HL-60 (cell line): ENCODE results near the gene DIS3L2.

ENCODE experiments used
- DNase-seq, 2 experiments: peaks; one replicate each; pipeline ENCODE4 v3.0.0-alpha.2; 2010 to 2020; ENCODE audit warnings: low read depth in 1 of 2, low spot score in 1 of 2
- H3K27ac ChIP-seq: fragments of 250-450 bp; sonication (Bioruptor Pico); replicated peaks from 2 replicates; pipeline ENCODE4 v1.5.1; 2020; ENCODE audit warnings: mild to moderate bottlenecking, moderate library complexity
- H3K27me3 ChIP-seq: fragments of 250-450 bp; sonication (Bioruptor Pico); 2 replicates; pipeline ENCODE4 v1.5.1; 2021; ENCODE audit warnings: mild to moderate bottlenecking, moderate library complexity; ENCODE audit not compliant: insufficient read depth, poor library complexity, severe bottlenecking
- H3K4me3 ChIP-seq: replicated peaks from 2 replicates; pipeline ENCODE4 v1.5.1; 2011; ENCODE audit warnings: mild to moderate bottlenecking, control low read depth, low read length; ENCODE audit not compliant: insufficient read depth
- GABPA ChIP-seq: IDR thresholded peaks from 2 replicates; pipeline ENCODE4 v1.6.1; 2012; ENCODE audit warnings: low read depth
- POLR2AphosphoS5 ChIP-seq: IDR thresholded peaks from 2 replicates; pipeline ENCODE4 v1.6.1; 2012; ENCODE audit warnings: low read depth
- SPI1 ChIP-seq: IDR thresholded peaks from 2 replicates; pipeline ENCODE4 v1.6.1; 2012; ENCODE audit warnings: low read depth, mild to moderate bottlenecking, borderline replicate concordance
- TF ChIP-seq, protein P1 (sequence below): IDR thresholded peaks from 2 replicates; pipeline ENCODE4 v1.6.1; 2012; ENCODE audit warnings: low read depth; ENCODE audit not compliant: insufficient replicate concordance
- TF ChIP-seq, protein P2 (sequence below): IDR thresholded peaks from one replicate; pipeline ENCODE4 v1.5.1; 2011; ENCODE audit warnings: low read length, control low read depth, inconsistent platforms; ENCODE audit not compliant: insufficient read depth

Gene DIS3L2

DNA sequence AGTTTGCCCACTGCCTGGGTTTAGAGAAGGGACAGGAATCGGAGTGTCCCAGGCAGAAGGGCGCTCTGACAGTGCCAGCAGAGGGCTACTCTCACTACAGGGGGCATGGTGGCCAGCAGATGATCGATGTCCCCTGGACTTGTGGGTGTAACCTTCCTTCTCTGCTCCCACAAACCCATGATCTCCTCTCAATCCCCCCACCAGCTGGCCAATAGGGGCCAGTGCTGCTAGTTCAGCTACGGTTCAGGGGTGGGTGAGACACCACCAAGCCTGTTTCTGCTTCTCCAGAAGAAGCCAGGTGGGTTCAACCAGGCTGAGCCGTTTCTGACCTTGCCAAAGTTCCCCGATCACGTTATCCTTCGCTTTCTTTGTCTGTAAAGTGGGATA is 36.6 kb upstream of the DIS3L2 start:
- no peak for DNase-seq
- Histone ChIP-seq H3K27ac (no peak overlapping the region), H3K4me3 (no peak overlapping the region), H3K27me3 (peaks cover 58% of the 10 kb centered on the region)
- TF ChIP-seq POLR2AphosphoS5 (no peak), SPI1 (no peak), GABPA (no peak)
- TF ChIP-seq, protein P1, sequence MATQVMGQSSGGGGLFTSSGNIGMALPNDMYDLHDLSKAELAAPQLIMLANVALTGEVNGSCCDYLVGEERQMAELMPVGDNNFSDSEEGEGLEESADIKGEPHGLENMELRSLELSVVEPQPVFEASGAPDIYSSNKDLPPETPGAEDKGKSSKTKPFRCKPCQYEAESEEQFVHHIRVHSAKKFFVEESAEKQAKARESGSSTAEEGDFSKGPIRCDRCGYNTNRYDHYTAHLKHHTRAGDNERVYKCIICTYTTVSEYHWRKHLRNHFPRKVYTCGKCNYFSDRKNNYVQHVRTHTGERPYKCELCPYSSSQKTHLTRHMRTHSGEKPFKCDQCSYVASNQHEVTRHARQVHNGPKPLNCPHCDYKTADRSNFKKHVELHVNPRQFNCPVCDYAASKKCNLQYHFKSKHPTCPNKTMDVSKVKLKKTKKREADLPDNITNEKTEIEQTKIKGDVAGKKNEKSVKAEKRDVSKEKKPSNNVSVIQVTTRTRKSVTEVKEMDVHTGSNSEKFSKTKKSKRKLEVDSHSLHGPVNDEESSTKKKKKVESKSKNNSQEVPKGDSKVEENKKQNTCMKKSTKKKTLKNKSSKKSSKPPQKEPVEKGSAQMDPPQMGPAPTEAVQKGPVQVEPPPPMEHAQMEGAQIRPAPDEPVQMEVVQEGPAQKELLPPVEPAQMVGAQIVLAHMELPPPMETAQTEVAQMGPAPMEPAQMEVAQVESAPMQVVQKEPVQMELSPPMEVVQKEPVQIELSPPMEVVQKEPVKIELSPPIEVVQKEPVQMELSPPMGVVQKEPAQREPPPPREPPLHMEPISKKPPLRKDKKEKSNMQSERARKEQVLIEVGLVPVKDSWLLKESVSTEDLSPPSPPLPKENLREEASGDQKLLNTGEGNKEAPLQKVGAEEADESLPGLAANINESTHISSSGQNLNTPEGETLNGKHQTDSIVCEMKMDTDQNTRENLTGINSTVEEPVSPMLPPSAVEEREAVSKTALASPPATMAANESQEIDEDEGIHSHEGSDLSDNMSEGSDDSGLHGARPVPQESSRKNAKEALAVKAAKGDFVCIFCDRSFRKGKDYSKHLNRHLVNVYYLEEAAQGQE = no peak
- TF ChIP-seq, protein P2, sequence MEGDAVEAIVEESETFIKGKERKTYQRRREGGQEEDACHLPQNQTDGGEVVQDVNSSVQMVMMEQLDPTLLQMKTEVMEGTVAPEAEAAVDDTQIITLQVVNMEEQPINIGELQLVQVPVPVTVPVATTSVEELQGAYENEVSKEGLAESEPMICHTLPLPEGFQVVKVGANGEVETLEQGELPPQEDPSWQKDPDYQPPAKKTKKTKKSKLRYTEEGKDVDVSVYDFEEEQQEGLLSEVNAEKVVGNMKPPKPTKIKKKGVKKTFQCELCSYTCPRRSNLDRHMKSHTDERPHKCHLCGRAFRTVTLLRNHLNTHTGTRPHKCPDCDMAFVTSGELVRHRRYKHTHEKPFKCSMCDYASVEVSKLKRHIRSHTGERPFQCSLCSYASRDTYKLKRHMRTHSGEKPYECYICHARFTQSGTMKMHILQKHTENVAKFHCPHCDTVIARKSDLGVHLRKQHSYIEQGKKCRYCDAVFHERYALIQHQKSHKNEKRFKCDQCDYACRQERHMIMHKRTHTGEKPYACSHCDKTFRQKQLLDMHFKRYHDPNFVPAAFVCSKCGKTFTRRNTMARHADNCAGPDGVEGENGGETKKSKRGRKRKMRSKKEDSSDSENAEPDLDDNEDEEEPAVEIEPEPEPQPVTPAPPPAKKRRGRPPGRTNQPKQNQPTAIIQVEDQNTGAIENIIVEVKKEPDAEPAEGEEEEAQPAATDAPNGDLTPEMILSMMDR = no peak

DNA sequence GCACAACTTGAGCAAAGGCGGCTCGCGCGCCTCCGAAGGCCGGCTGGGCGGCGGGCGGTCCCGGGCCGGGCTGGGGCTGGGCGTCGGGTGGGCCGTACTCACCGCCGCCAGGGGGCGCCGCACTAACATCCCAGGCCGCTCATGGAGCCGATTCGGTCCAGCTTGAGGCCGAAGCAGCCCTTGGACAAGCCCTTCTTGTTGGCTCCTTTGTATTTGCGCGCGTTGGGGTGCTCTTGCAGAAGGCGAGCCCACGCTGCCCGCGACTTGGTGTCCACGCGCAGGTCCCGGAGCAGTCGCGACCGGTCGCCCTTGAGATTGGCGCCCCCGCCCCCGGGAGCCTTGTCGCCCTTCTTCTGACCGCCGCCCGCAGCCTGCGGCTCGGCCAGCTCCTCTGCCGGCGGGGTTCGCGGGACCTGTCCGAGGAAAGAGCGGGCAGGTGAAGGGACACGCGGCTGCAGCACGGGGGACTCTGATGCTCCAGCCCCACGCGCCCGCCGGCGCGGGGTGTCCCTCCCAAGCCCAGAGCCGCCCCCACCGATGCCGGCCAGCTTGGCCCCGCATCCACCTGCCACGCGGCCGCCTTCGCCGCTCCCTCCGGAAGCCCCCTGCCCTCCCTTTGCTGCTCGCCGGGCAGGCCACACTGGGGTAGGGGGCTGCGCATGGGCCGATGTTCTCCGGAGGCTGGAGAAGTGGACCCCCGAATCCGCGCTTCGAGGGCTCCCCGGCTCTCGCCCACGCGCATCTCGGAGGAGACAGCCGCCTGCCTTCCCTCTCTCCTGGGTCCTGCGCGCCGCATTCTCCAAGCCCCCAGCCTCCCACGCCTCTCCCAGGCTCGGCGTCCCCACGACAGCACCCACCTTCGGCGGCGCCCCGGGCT is 36.0 kb upstream of the DIS3L2 start:
- Histone ChIP-seq H3K27ac (no peak overlapping the region), H3K4me3 (peak overlapping the region; percentile 36), H3K27me3 (peaks cover 61% of the 10 kb centered on the region)
- TF ChIP-seq, protein P1 = no peak
- TF ChIP-seq GABPA = no peak
- TF ChIP-seq, protein P2 = peak; percentile 47
- DNase-seq = peak; percentile 39 to 61

DNA sequence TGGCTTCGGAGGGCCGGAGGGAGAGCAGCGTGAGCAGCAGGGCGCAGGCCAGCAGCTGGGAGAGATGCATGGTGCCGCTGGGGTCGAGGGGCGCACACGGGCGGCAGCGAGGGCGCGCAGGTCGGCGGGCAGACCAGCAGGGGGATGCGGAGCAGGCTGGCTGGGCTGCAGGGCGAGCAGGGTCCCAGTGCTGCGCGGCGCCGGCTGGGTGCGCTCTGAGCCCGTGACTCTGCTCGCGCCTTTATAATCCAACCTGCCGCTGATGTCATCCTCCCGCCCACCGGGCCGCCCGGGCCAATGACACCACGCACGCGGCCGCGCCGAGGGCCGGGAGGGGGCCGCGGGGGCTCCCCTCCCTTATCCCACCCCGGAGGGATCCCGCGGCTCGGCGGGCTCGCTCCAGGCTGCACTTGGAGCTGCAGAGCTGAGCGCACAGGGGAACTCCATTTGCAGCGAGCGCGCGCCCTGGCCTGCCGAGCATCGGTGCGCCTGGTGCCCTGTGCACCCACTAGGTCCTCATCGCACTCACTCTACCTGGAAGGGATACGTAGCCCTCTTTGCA is 35.3 kb upstream of the DIS3L2 start, which contains the start of gene NPPC:
Gene NPPC, minus strand, starts transcription at position 217 of the 562 bp plus-strand sequence. Its CDS starts 147 bp downstream, at position 70.
- peaks cover 68% of the 10 kb centered on the region for H3K27me3 ChIP-seq
- DNase-seq = peak; percentile 39 to 40
- H3K4me3 ChIP-seq = peak within 1 kb of the TSS; percentile 36
- TF ChIP-seq POLR2AphosphoS5 (no peak), GABPA (no peak), SPI1 (no peak)
- TF ChIP-seq, protein P2 = no peak
- TF ChIP-seq, protein P1 = no peak
- no peak within 1 kb of the TSS for H3K27ac ChIP-seq
